HCT116 (cell line): ENCODE data around the gene SH3PXD2A. TPM values are rescaled to one million over a fixed set of nuclear protein-coding genes. Genes with fewer than 3 reads are reported as not detected.

Source experiments
- ATAC-seq: fragments of 200-7000 bp; cut with Tn5 transposase; 2 replicates; pipeline ENCODE4 v1.9.1; 2020; ENCODE audit warnings: mild to moderate bottlenecking, moderate library complexity
- BruUV-seq: library from RNA; stranded (reverse); fragments of 400-500 nt; replicated peaks from 2 replicates; lab custom pipeline; 2021; lab: Mats Ljungman, UMichigan
- CTCF ChIA-PET: fragments of 300-600 bp; sonication (Branson Sonifier 250); formaldehyde crosslinking; loops from one replicate; lab custom pipeline; 2021; ENCODE audit warnings: antibody characterized with exemption; lab: Charles Lee
- POLR2A ChIA-PET: fragments of 300-600, 350-600 bp; sonication (Branson Sonifier 250); formaldehyde crosslinking; loops from one replicate; lab custom pipeline; 2021; ENCODE audit warnings: antibody characterized with exemption; lab: Charles Lee
- RAD21 ChIA-PET, 2 experiments: fragments of 300-600 bp; sonication (Branson Sonifier 250); formaldehyde crosslinking; loops; one replicate each; lab custom pipeline; 2023; ENCODE audit warnings: low total read pairs in 2 of 2; ENCODE audit not compliant: uncharacterized antibody in 2 of 2, unreplicated experiment in 2 of 2, low non-redundant PET in 1 of 2; lab: Charles Lee
- DNase-seq: peaks from one replicate; pipeline ENCODE4 v3.0.0-alpha.2; 2010; ENCODE audit warnings: low read depth, low spot score
- H2AFZ ChIP-seq: fragments of 200-600 bp; shearing (Covaris generic), sonication (generic); 2 replicates; pipeline ENCODE4 v1.6.1; 2017; ENCODE audit warnings: low read depth, mixed run types, mixed read lengths, antibody characterized with exemption, low read length; ENCODE audit not compliant: poor library complexity, severe bottlenecking
- H3K27ac ChIP-seq: 2 replicates; pipeline ENCODE4 v1.5.1; 2012; ENCODE audit warnings: low read depth, low read length
- H3K27me3 ChIP-seq: fragments of 200-600 bp; sonication (generic); 2 replicates; pipeline ENCODE4 v1.6.1; 2016; ENCODE audit warnings: mixed run types, low read length, mixed read lengths; ENCODE audit not compliant: insufficient read depth
- H3K36me3 ChIP-seq, 2 experiments: fragments of 200-500 bp in 1 of 2; fragments of 200-600 bp in 1 of 2; sonication (Bioruptor generic) in 1 of 2; sonication (generic) in 1 of 2; 2 replicates each; pipeline versions ENCODE4 v1.5.1 to v1.6.1; 2014 to 2016; ENCODE audit warnings: low read length in 2 of 2, inconsistent platforms in 1 of 2, mixed read lengths in 1 of 2, mixed run types in 1 of 2; ENCODE audit not compliant: insufficient read depth in 2 of 2, control insufficient read depth in 1 of 2
- H3K4me1 ChIP-seq, 2 experiments: fragments of 200-600 bp in 1 of 2; sonication (generic) in 1 of 2; 2 replicates each; pipeline versions ENCODE4 v1.5.1 to v1.6.1; 2012 to 2017; ENCODE audit warnings: low read length in 2 of 2, inconsistent platforms in 1 of 2, mild to moderate bottlenecking in 1 of 2, mixed read lengths in 1 of 2, mixed run types in 1 of 2, moderate library complexity in 1 of 2; ENCODE audit not compliant: insufficient read depth in 2 of 2, control insufficient read depth in 1 of 2
- H3K4me2 ChIP-seq: fragments of 200-600 bp; sonication (generic); 2 replicates; pipeline ENCODE4 v1.6.1; 2017; ENCODE audit warnings: mixed run types, low read length, mixed read lengths
- H3K4me3 ChIP-seq, 2 experiments: fragments of 200-600 bp in 1 of 2; sonication (generic) in 1 of 2; replicated peaks in 1 of 2; 2 replicates each; pipeline ENCODE4 v1.5.1; 2011 to 2016; ENCODE audit warnings: low read length in 2 of 2, control low read depth in 1 of 2, low read depth in 1 of 2, mild to moderate bottlenecking in 1 of 2, mixed read lengths in 1 of 2, mixed run types in 1 of 2
- H3K79me2 ChIP-seq: fragments of 200-600 bp; sonication (generic); 2 replicates; pipeline ENCODE4 v1.6.1; 2017; ENCODE audit warnings: mild to moderate bottlenecking, mixed run types, low read length, moderate library complexity, mixed read lengths; ENCODE audit not compliant: insufficient read depth
- H3K9ac ChIP-seq: fragments of 200-600 bp; sonication (generic); 2 replicates; pipeline ENCODE4 v1.6.1; 2016; ENCODE audit warnings: low read length, mixed read lengths
- H3K9me2 ChIP-seq: fragments of 200-600 bp; sonication (generic), shearing (Covaris generic); 2 replicates; pipeline ENCODE4 v1.6.1; 2017; ENCODE audit warnings: mixed run types, mild to moderate bottlenecking, moderate library complexity; ENCODE audit not compliant: insufficient read depth
- H3K9me3 ChIP-seq, 2 experiments: fragments of 200-500 bp in 1 of 2; fragments of 200-600 bp in 1 of 2; sonication (Bioruptor generic) in 1 of 2; sonication (generic) in 1 of 2; 2 replicates each; pipeline ENCODE4 v1.6.1; 2014 to 2017; ENCODE audit warnings: low read length in 2 of 2, mixed read lengths in 2 of 2, inconsistent platforms in 1 of 2, low read depth in 1 of 2, mild to moderate bottlenecking in 1 of 2, mixed run types in 1 of 2, moderate library complexity in 1 of 2; ENCODE audit not compliant: control insufficient read depth in 1 of 2, insufficient read depth in 1 of 2
- H4K20me1 ChIP-seq: fragments of 200-600 bp; sonication (generic), shearing (Covaris generic); 2 replicates; pipeline ENCODE4 v1.6.1; 2017; ENCODE audit warnings: mixed run types, mild to moderate bottlenecking, moderate library complexity; ENCODE audit not compliant: insufficient read depth
- CBX3 ChIP-seq: IDR thresholded peaks from 2 replicates; pipeline ENCODE4 v1.6.1; 2012; ENCODE audit warnings: low read depth
- CEBPB ChIP-seq: IDR thresholded peaks from 2 replicates; pipeline ENCODE4 v1.6.1; 2012; ENCODE audit warnings: low read depth
- EGR1 ChIP-seq: IDR thresholded peaks from 2 replicates; pipeline ENCODE4 v1.6.1; 2012; ENCODE audit warnings: low read depth
- EZH2 ChIP-seq: fragments of 200-600 bp; sonication (generic); IDR thresholded peaks from 2 replicates; pipeline ENCODE4 v1.6.1; 2017; ENCODE audit warnings: antibody characterized with exemption, mixed run types
- EZH2phosphoT487 ChIP-seq: fragments of 200-600 bp; IDR thresholded peaks from 2 replicates; pipeline ENCODE4 v1.6.1; 2018; ENCODE audit warnings: antibody characterized with exemption, borderline replicate concordance
- FOSL1 ChIP-seq: IDR thresholded peaks from 2 replicates; pipeline ENCODE4 v1.6.1; 2012; ENCODE audit warnings: low read depth
- JUND ChIP-seq: IDR thresholded peaks from 2 replicates; pipeline ENCODE4 v1.6.1; 2012
- POLR2A ChIP-seq: IDR thresholded peaks from 2 replicates; pipeline ENCODE4 v1.7.0; 2011; ENCODE audit warnings: borderline replicate concordance; ENCODE audit not compliant: insufficient read depth, insufficient read length; ENCODE audit errors: extremely low read depth
- POLR2AphosphoS5 ChIP-seq: IDR thresholded peaks from 2 replicates; pipeline ENCODE4 v1.6.1; 2011; ENCODE audit warnings: mild to moderate bottlenecking, low read depth, low read length, moderate library complexity
- RAD21 ChIP-seq: IDR thresholded peaks from 2 replicates; pipeline ENCODE4 v1.6.1; 2012; ENCODE audit warnings: low read depth, mild to moderate bottlenecking
- SIN3A ChIP-seq: IDR thresholded peaks from 2 replicates; pipeline ENCODE4 v1.6.1; 2012; ENCODE audit warnings: low read depth
- SRF ChIP-seq: IDR thresholded peaks from 2 replicates; pipeline ENCODE4 v1.6.1; 2012; ENCODE audit warnings: low read depth
- TCF7L2 ChIP-seq: IDR thresholded peaks from 2 replicates; pipeline ENCODE4 v1.7.0; 2011; ENCODE audit warnings: borderline replicate concordance, inconsistent platforms; ENCODE audit not compliant: insufficient read depth, insufficient read length; ENCODE audit errors: extremely low read depth
- YY1 ChIP-seq: IDR thresholded peaks from 2 replicates; pipeline ENCODE4 v1.6.1; 2011; ENCODE audit warnings: low read length, low read depth, moderate library complexity, mild to moderate bottlenecking; ENCODE audit not compliant: insufficient replicate concordance; ENCODE audit errors: extremely low read depth
- ZFX ChIP-seq: fragments of 450-650 bp; IDR thresholded peaks from 2 replicates; pipeline ENCODE4 v1.6.1; 2017
- ZNF274 ChIP-seq: fragments of 200-500 bp; sonication (Bioruptor generic); IDR thresholded peaks from 2 replicates; pipeline ENCODE4 v1.6.1; 2014; ENCODE audit warnings: mild to moderate bottlenecking, low read depth, low read length, inconsistent platforms
- intact Hi-C: fragments of 100-400 bp; cut with micrococcal nuclease; formaldehyde crosslinking; loops from 2 replicates; pipeline ENCODE4 v1.10.0; 2022
- total RNA-seq: library from RNA; stranded (reverse); gene quantifications from one replicate; pipeline ENCODE4 v1.2.1, GENCODE V29; 2021; ENCODE audit not compliant: unreplicated experiment
- TF ChIP-seq, protein P1 (sequence below): IDR thresholded peaks from 2 replicates; pipeline ENCODE4 v1.6.1; 2012
- TF ChIP-seq, protein P2 (sequence below), 3 experiments: fragments of 200-600 bp in 1 of 3; sonication (generic) in 1 of 3; IDR thresholded peaks in 2 of 3; conservative IDR thresholded peaks in 1 of 3; 2 replicates each; pipeline ENCODE4 v1.5.1; 2012 to 2017; ENCODE audit warnings: low read depth in 2 of 3, low read length in 2 of 3, antibody characterized with exemption in 1 of 3, borderline replicate concordance in 1 of 3, control low read depth in 1 of 3, mild to moderate bottlenecking in 1 of 3, mixed read lengths in 1 of 3, mixed run types in 1 of 3, moderate library complexity in 1 of 3; ENCODE audit not compliant: insufficient read depth in 1 of 3
- TF ChIP-seq, protein P3 (sequence below): IDR thresholded peaks from 2 replicates; pipeline ENCODE4 v1.6.1; 2012; ENCODE audit warnings: low read depth

Gene SH3PXD2A
- total RNA-seq, 1 experiment from 2014 or later = 8.7 TPM

DNA sequence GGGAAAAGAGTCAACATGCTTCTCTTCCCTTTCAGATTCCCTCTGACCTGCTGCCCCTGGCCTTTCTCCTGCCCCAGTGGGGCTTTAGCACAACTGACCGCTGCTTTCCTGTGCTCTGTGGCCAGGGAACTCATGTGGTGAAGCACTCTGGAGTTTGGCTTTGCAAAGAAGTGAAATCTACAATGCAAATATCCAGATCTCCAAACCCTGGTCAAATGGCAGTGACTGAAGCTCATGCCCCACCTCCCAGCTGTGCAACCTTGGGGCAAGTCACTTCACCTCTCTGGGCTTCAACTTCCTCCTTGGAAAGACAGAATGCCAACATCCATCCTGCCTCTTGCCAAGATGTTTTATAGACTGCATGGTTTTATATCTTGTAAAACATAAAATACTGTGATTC is 204.0 kb downstream of the SH3PXD2A start:
- intact Hi-C loops = no loop called here
- ChIA-PET CTCF (no interaction called here), RAD21 (no interaction called here), POLR2A (no interaction called here)
- no TSS peak for BruUV-seq
- no peak overlapping the region for H3K4me2 ChIP-seq
- H3K9ac ChIP-seq = no peak overlapping the region
- H3K9me3 ChIP-seq = no peaks in the 10 kb centered on the region
- H3K79me2 ChIP-seq = no peaks in the 10 kb centered on the region
- no peaks in the 10 kb centered on the region for H3K36me3 ChIP-seq
- H4K20me1 ChIP-seq = no peaks in the 10 kb centered on the region
- H3K9me2 ChIP-seq = no peaks in the 10 kb centered on the region
- no peaks in the 10 kb centered on the region for H3K27me3 ChIP-seq
- no peak for ATAC-seq
- DNase-seq = no peak
- H3K27ac ChIP-seq = no peak overlapping the region
- no peak overlapping the region for H3K4me3 ChIP-seq
- no peak for TF ChIP-seq FOSL1
- no peak for TF ChIP-seq POLR2AphosphoS5
- TF ChIP-seq CBX3 = no peak
- TF ChIP-seq, protein P1, sequence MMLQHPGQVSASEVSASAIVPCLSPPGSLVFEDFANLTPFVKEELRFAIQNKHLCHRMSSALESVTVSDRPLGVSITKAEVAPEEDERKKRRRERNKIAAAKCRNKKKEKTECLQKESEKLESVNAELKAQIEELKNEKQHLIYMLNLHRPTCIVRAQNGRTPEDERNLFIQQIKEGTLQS = no peak
- TF ChIP-seq TCF7L2 = no peak
- no peak for TF ChIP-seq RAD21
- TF ChIP-seq CEBPB = no peak
- TF ChIP-seq, protein P2, sequence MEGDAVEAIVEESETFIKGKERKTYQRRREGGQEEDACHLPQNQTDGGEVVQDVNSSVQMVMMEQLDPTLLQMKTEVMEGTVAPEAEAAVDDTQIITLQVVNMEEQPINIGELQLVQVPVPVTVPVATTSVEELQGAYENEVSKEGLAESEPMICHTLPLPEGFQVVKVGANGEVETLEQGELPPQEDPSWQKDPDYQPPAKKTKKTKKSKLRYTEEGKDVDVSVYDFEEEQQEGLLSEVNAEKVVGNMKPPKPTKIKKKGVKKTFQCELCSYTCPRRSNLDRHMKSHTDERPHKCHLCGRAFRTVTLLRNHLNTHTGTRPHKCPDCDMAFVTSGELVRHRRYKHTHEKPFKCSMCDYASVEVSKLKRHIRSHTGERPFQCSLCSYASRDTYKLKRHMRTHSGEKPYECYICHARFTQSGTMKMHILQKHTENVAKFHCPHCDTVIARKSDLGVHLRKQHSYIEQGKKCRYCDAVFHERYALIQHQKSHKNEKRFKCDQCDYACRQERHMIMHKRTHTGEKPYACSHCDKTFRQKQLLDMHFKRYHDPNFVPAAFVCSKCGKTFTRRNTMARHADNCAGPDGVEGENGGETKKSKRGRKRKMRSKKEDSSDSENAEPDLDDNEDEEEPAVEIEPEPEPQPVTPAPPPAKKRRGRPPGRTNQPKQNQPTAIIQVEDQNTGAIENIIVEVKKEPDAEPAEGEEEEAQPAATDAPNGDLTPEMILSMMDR (IDR thresholded peaks at IDR 0.05 in 2 of 3, conservative IDR thresholded peaks at IDR 0.05 in 1 of 3; ENCODE audit: borderline replicate concordance in 1 of 3, insufficient read depth in 1 of 3, low read depth in 2 of 3, low read length in 2 of 3) = no peak
- TF ChIP-seq YY1 = no peak
- no peak for TF ChIP-seq EZH2
- no peak for TF ChIP-seq SRF
- TF ChIP-seq JUND = no peak
- no peak for TF ChIP-seq EZH2phosphoT487
- no peak for TF ChIP-seq ZFX
- no peak for TF ChIP-seq POLR2A
- no peak for TF ChIP-seq EGR1
- no peak for TF ChIP-seq SIN3A
- TF ChIP-seq, protein P3, sequence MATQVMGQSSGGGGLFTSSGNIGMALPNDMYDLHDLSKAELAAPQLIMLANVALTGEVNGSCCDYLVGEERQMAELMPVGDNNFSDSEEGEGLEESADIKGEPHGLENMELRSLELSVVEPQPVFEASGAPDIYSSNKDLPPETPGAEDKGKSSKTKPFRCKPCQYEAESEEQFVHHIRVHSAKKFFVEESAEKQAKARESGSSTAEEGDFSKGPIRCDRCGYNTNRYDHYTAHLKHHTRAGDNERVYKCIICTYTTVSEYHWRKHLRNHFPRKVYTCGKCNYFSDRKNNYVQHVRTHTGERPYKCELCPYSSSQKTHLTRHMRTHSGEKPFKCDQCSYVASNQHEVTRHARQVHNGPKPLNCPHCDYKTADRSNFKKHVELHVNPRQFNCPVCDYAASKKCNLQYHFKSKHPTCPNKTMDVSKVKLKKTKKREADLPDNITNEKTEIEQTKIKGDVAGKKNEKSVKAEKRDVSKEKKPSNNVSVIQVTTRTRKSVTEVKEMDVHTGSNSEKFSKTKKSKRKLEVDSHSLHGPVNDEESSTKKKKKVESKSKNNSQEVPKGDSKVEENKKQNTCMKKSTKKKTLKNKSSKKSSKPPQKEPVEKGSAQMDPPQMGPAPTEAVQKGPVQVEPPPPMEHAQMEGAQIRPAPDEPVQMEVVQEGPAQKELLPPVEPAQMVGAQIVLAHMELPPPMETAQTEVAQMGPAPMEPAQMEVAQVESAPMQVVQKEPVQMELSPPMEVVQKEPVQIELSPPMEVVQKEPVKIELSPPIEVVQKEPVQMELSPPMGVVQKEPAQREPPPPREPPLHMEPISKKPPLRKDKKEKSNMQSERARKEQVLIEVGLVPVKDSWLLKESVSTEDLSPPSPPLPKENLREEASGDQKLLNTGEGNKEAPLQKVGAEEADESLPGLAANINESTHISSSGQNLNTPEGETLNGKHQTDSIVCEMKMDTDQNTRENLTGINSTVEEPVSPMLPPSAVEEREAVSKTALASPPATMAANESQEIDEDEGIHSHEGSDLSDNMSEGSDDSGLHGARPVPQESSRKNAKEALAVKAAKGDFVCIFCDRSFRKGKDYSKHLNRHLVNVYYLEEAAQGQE = no peak
- no peak for TF ChIP-seq ZNF274
- no peaks in the 10 kb centered on the region for H3K4me1 ChIP-seq
- no peak overlapping the region for H2AFZ ChIP-seq
